ENCODE data around the gene TRAPPC14. TPM values are rescaled to one million over a fixed set of nuclear protein-coding genes. Genes with fewer than 3 reads are reported as not detected.
A peak's percentile ranks its signal among the peaks of the same experiment; 100 is the strongest.

Gene TRAPPC14
- total and polyA plus RNA-seq, 8 donors, result 5.1 to 34.6 (median 10.4) TPM

- WGBS, 2 donors, result 52 to 67% methylated on average over 6 of the region's 6 CpGs
- no peak for FAIRE-seq
- Histone ChIP-seq H3K4me1 (peaks cover 0 to under 1% (median 0%) of the 10 kb centered on the region in 3 donors), H3K27ac (no peak overlapping the region), H3K4me3 (no peak overlapping the region), H3K9me3 (no peaks in the 10 kb centered on the region), H3K27me3 (no peaks in the 10 kb centered on the region), H3K36me3 (no peaks in the 10 kb centered on the region)
- DNase-seq, result no peak
- no peak for TF ChIP-seq CTCF (IDR thresholded peaks at IDR 0.05)
- ATAC-seq, result no peak
- intact Hi-C loops (cut with DNase I), result no loop called here
These were observed 4.5 kb upstream of the TRAPPC14 start for GRCh38 chr7:100163006-100163531.

GRCh38 chr7:100160067-100160466 is 1.5 kb upstream of the TRAPPC14 start:
- Histone ChIP-seq H3K9me3 (no peaks in the 10 kb centered on the region), H3K4me3 (no peak overlapping the region), H3K27ac (no peak overlapping the region), H3K4me1 (peaks cover 0 to 6% (median 0%) of the 10 kb centered on the region in 3 donors), H3K27me3 (no peaks in the 10 kb centered on the region), H3K36me3 (no peaks in the 10 kb centered on the region)
- DNase-seq, result no peak
- TF ChIP-seq CTCF (IDR thresholded peaks at IDR 0.05), result no peak
- ATAC-seq, result no peak
- 89 to 91% methylated on average over 18 of the region's 18 CpGs for WGBS, 2 donors
- FAIRE-seq, result no peak
- intact Hi-C loops (cut with DNase I), result no loop called here

GRCh38 chr7:100159099-100159623 is 638 bp upstream of the TRAPPC14 start:
- FAIRE-seq (no peak), ATAC-seq (no peak), DNase-seq (no peak)
- peaks cover 0 to 6% (median 0%) of the 10 kb centered on the region in 3 donors for H3K4me1 ChIP-seq
- 69 to 70% methylated on average over 7 of the region's 7 CpGs for WGBS, 2 donors
- no peaks in the 10 kb centered on the region for H3K9me3 ChIP-seq
- H3K36me3 ChIP-seq, result no peaks in the 10 kb centered on the region
- intact Hi-C loops (cut with DNase I), result no loop called here
- peak overlapping the region in 3 of 4 donors; percentile 1 to 69 (median 53) for H3K27ac ChIP-seq
- TF ChIP-seq CTCF (IDR thresholded peaks at IDR 0.05), result no peak
- peak overlapping the region; percentile 71 to 95 (median 80) for H3K4me3 ChIP-seq
- no peaks in the 10 kb centered on the region for H3K27me3 ChIP-seq

GRCh38 chr7:100157334-100158228 is 942 bp downstream of the TRAPPC14 start:
- ATAC-seq, result peak; percentile 22 to 57 (median 40)
- Histone ChIP-seq H3K4me3 (peak overlapping the region; percentile 71 to 95 (median 80)), H3K36me3 (no peaks in the 10 kb centered on the region), H3K9me3 (no peaks in the 10 kb centered on the region), H3K4me1 (peaks cover 0 to 6% (median 0%) of the 10 kb centered on the region in 3 donors), H3K27me3 (no peaks in the 10 kb centered on the region), H3K27ac (peak overlapping the region in 3 of 4 donors; percentile 53 to 69 (median 53))
- intact Hi-C loops (cut with DNase I), result no loop called here
- no peak for FAIRE-seq
- no peak for TF ChIP-seq CTCF (IDR thresholded peaks at IDR 0.05)
- DNase-seq, result peak in 3 of 6 donors; percentile 37 to 78 (median 38)
- 14 to 17% methylated on average over 28 to 32 of the region's 32 CpGs for WGBS, 2 donors
